HEK293 (cell line): ENCODE results near the gene LIN9.
"Not testable (repeated sequence)": the region's sequence is repeated elsewhere in the genome, so short reads cannot be mapped to it uniquely, and the experiment has no call there.

ENCODE experiments used
- CTCF ChIA-PET: fragments of 350-600 bp; formaldehyde crosslinking; extraction: SDS; loops from one replicate; lab custom pipeline; 2021; ENCODE audit warnings: antibody characterized with exemption; lab: Yijun Ruan, JAX
- POLR2A ChIA-PET: fragments of 300-600 bp; formaldehyde crosslinking; extraction: SDS; loops from one replicate; lab custom pipeline; 2020; ENCODE audit warnings: antibody characterized with exemption, inconsistent platforms; lab: Yijun Ruan, JAX
- H3K27ac ChIP-seq: fragments of 200-500 bp; sonication (Bioruptor generic); 2 replicates; pipeline ENCODE4 v1.5.1; 2014; ENCODE audit warnings: low read depth, low read length, control low read depth, inconsistent platforms; ENCODE audit errors: extremely low read depth
- H3K36me3 ChIP-seq, 2 experiments: fragments of 200-500 bp in 1 of 2; sonication (Bioruptor generic) in 1 of 2; 1 replicate in 1 of 2; 2 replicates in 1 of 2; pipeline ENCODE4 v1.5.1; 2014 to 2017; ENCODE audit warnings: inconsistent platforms in 2 of 2, low read length in 2 of 2; ENCODE audit not compliant: control insufficient read depth in 2 of 2, insufficient read depth in 1 of 2
- H3K4me1 ChIP-seq: fragments of 200-500 bp; sonication (Bioruptor generic); 2 replicates; pipeline ENCODE4 v1.5.1; 2014; ENCODE audit warnings: mild to moderate bottlenecking, low read length, inconsistent platforms; ENCODE audit not compliant: control insufficient read depth, insufficient read depth
- H3K4me3 ChIP-seq: 2 replicates; pipeline ENCODE4 v1.5.1; 2011; ENCODE audit warnings: low read depth, mild to moderate bottlenecking, control low read depth, low read length, moderate library complexity
- H3K9me3 ChIP-seq: fragments of 200-500 bp; sonication (Bioruptor generic); 2 replicates; pipeline ENCODE4 v1.5.1; 2014; ENCODE audit warnings: low read depth, low read length, inconsistent platforms; ENCODE audit not compliant: control insufficient read depth, insufficient read depth
- KLF16 ChIP-seq: fragments of 450-650 bp; formaldehyde crosslinking; IDR thresholded peaks from 2 replicates; pipeline ENCODE4 v1.5.1; 2017; ENCODE audit warnings: missing biosample characterization, missing genetic modification characterization
- PRDM6 ChIP-seq: fragments of 450-650 bp; formaldehyde crosslinking; IDR thresholded peaks from 2 replicates; pipeline ENCODE4 v1.5.1; 2017; ENCODE audit warnings: missing biosample characterization, missing genetic modification characterization
- WT1 ChIP-seq: fragments of 450-650 bp; formaldehyde crosslinking; IDR thresholded peaks from 2 replicates; pipeline ENCODE4 v1.5.1; 2016; ENCODE audit warnings: missing biosample characterization, missing genetic modification characterization
- ZBTB10 ChIP-seq: fragments of 450-650 bp; formaldehyde crosslinking; IDR thresholded peaks from 2 replicates; pipeline ENCODE4 v1.5.1; 2016; ENCODE audit warnings: missing biosample characterization, missing genetic modification characterization
- ZBTB26 ChIP-seq: fragments of 450-650 bp; formaldehyde crosslinking; optimal IDR thresholded peaks from 2 replicates; pipeline ENCODE3; 2016; ENCODE audit warnings: missing biosample characterization, mild to moderate bottlenecking, missing genetic modification characterization
- ZBTB49 ChIP-seq: fragments of 450-650 bp; formaldehyde crosslinking; IDR thresholded peaks from 2 replicates; pipeline ENCODE4 v1.5.1; 2016; ENCODE audit warnings: missing biosample characterization, missing genetic modification characterization, low read depth
- ZFHX2 ChIP-seq: fragments of 450-650 bp; formaldehyde crosslinking; conservative IDR thresholded peaks from 2 replicates; pipeline ENCODE4 v1.5.1; 2016; ENCODE audit warnings: missing biosample characterization, missing genetic modification characterization
- ZNF112 ChIP-seq: fragments of 450-650 bp; formaldehyde crosslinking; IDR thresholded peaks from 2 replicates; pipeline ENCODE4 v1.5.0; 2017; ENCODE audit warnings: missing biosample characterization, missing genetic modification characterization
- ZNF121 ChIP-seq: fragments of 450-650 bp; formaldehyde crosslinking; IDR thresholded peaks from 2 replicates; pipeline ENCODE4 v1.5.1; 2016; ENCODE audit warnings: missing biosample characterization, missing genetic modification characterization
- ZNF174 ChIP-seq: fragments of 450-650 bp; formaldehyde crosslinking; IDR thresholded peaks from 2 replicates; pipeline ENCODE4 v1.5.0; 2017; ENCODE audit warnings: missing biosample characterization, mild to moderate bottlenecking, missing genetic modification characterization
- ZNF175 ChIP-seq: fragments of 450-650 bp; formaldehyde crosslinking; IDR thresholded peaks from 2 replicates; pipeline ENCODE4 v1.5.1; 2016; ENCODE audit warnings: missing biosample characterization, missing genetic modification characterization
- ZNF184 ChIP-seq: fragments of 450-650 bp; IDR thresholded peaks from 2 replicates; pipeline ENCODE4 v1.5.1; 2018; ENCODE audit warnings: missing biosample characterization, mild to moderate bottlenecking, missing genetic modification characterization
- ZNF2 ChIP-seq: fragments of 450-650 bp; formaldehyde crosslinking; IDR thresholded peaks from 2 replicates; pipeline ENCODE4 v1.5.1; 2016; ENCODE audit warnings: missing biosample characterization, missing genetic modification characterization
- ZNF280D ChIP-seq: fragments of 450-650 bp; formaldehyde crosslinking; IDR thresholded peaks from 2 replicates; pipeline ENCODE4 v1.5.1; 2016; ENCODE audit warnings: missing biosample characterization, missing genetic modification characterization
- ZNF311 ChIP-seq: fragments of 450-650 bp; formaldehyde crosslinking; IDR thresholded peaks from 2 replicates; pipeline ENCODE4 v1.5.1; 2017; ENCODE audit warnings: missing biosample characterization, missing genetic modification characterization, borderline replicate concordance
- ZNF555 ChIP-seq: fragments of 450-650 bp; formaldehyde crosslinking; conservative IDR thresholded peaks from 2 replicates; pipeline ENCODE4 v1.5.1; 2017; ENCODE audit warnings: missing biosample characterization, mild to moderate bottlenecking, missing genetic modification characterization, inconsistent platforms
- ZNF701 ChIP-seq: fragments of 450-650 bp; formaldehyde crosslinking; IDR thresholded peaks from 2 replicates; pipeline ENCODE4 v1.5.1; 2016; ENCODE audit warnings: missing biosample characterization, missing genetic modification characterization
- ZNF830 ChIP-seq: fragments of 450-650 bp; IDR thresholded peaks from 2 replicates; pipeline ENCODE4 v1.5.0; 2018; ENCODE audit warnings: missing biosample characterization, missing genetic modification characterization, low read depth, mild to moderate bottlenecking, moderate library complexity
- TF ChIP-seq, protein P1 (sequence below): IDR thresholded peaks from 2 replicates; pipeline ENCODE4 v1.6.1; 2011; ENCODE audit warnings: mild to moderate bottlenecking, low read depth, low read length, borderline replicate concordance

Gene LIN9

GRCh38 chr1:226253933-226254332 lies 55.0 kb downstream of the LIN9 start:
- Histone ChIP-seq H3K4me3 (no peak overlapping the region), H3K9me3 (no peaks in the 10 kb centered on the region), H3K4me1 (no peaks in the 10 kb centered on the region), H3K27ac (no peak overlapping the region), H3K36me3 (peaks cover 9 to 47% of the 10 kb centered on the region in 2 experiments)
- ChIA-PET POLR2A (no interaction called here), CTCF (interaction anchor here (1.1 kb wide), 1 partner anchor 79 kb away, joined by 4 read pairs; no protein-coding TSS in a partner anchor)
- TF ChIP-seq ZNF121, result peak; percentile 86
- TF ChIP-seq PRDM6 (tag by site-specific recombination), result no peak
- no peak for TF ChIP-seq ZFHX2 (tag by site-specific recombination)
- TF ChIP-seq ZNF701 (tag by site-specific recombination), result no peak
- TF ChIP-seq ZNF175 (tag by site-specific recombination), result no peak
- no peak for TF ChIP-seq ZNF112 (tag by site-specific recombination)
- TF ChIP-seq ZNF311 (tag by site-specific recombination), result no peak
- no peak for TF ChIP-seq ZNF174
- no peak for TF ChIP-seq ZNF555 (tag by site-specific recombination)

DNA sequence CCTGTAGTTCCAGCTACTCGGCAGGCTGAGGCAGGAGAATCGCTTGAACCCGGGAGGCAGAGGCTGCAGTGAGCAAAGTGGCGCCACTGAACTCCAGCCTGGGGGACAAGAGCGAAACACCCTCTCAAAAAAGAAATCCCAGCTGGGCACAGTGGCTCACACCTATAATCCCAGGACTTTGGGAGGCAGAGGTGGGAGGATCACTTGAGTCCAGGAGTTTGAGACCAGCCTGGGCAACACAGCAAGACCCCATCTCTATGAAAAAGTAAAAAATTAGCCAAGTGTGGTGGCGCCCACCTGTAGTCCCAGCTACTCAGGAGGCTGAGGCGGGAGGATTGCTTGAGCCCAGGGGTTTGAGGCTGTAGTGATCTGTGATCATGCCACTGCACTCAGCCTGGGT lies 56.1 kb downstream of the LIN9 start:
- CTCF ChIA-PET, result interaction anchor here (1.1 kb wide), 1 partner anchor 127 kb away, joined by 3 read pairs; no protein-coding TSS in a partner anchor
- H3K9me3 ChIP-seq, H3K4me1 ChIP-seq, H3K27ac ChIP-seq, H3K4me3 ChIP-seq, POLR2A ChIA-PET: not testable (repeated sequence)
- peaks cover 9 to 55% of the 10 kb centered on the region in 2 experiments for H3K36me3 ChIP-seq
- TF ChIP-seq ZNF121, result peak; percentile 87; the same call in 1 of the 2 replicates

GRCh38 chr1:226250511-226250910 lies 58.5 kb downstream of the LIN9 start:
- CTCF ChIA-PET, result no interaction called here
- peaks cover 9 to 59% of the 10 kb centered on the region in 2 experiments for H3K36me3 ChIP-seq
- no peak overlapping the region for H3K4me3 ChIP-seq
- H3K4me1 ChIP-seq, result no peaks in the 10 kb centered on the region
- H3K9me3 ChIP-seq, result no peaks in the 10 kb centered on the region
- POLR2A ChIA-PET, result interaction anchor here (0.6 to 1.4 kb wide), 3 partner anchors 16 to 67 kb away, joined by 3 to 7 read pairs (median 3); partner anchors contain the start of gene LIN9
- no peak overlapping the region for H3K27ac ChIP-seq
- TF ChIP-seq, protein P1, sequence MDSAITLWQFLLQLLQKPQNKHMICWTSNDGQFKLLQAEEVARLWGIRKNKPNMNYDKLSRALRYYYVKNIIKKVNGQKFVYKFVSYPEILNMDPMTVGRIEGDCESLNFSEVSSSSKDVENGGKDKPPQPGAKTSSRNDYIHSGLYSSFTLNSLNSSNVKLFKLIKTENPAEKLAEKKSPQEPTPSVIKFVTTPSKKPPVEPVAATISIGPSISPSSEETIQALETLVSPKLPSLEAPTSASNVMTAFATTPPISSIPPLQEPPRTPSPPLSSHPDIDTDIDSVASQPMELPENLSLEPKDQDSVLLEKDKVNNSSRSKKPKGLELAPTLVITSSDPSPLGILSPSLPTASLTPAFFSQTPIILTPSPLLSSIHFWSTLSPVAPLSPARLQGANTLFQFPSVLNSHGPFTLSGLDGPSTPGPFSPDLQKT, result no peak
- no peak for TF ChIP-seq ZNF280D (tag by site-specific recombination)
- TF ChIP-seq WT1 (tag by site-specific recombination), result no peak
- no peak for TF ChIP-seq ZBTB26
- no peak for TF ChIP-seq KLF16
- no peak for TF ChIP-seq ZNF184 (tag by site-specific recombination)
- TF ChIP-seq ZNF2 (tag by site-specific recombination), result no peak
- no peak for TF ChIP-seq ZNF830 (tag by site-specific recombination)
- TF ChIP-seq ZBTB10 (tag by site-specific recombination), result no peak
- TF ChIP-seq ZBTB49, result no peak
